SHP77 (cell line): ENCODE data around the gene NYAP1.
A peak's percentile ranks its signal among the peaks of the same experiment; 100 is the strongest.
"Not testable (repeated sequence)": the region's sequence is repeated elsewhere in the genome, so short reads cannot be mapped to it uniquely, and the experiment has no call there.

Experiments used
- DNase-seq, 2 experiments: peaks; one replicate each; lab custom pipeline; 2025; lab: John Stamatoyannopoulos, UW

NYAP1 gene

GRCh38 chr7:100483090-100483721 lies 521 bp upstream of the NYAP1 start:
- peak; percentile 20 to 30 for DNase-seq

GRCh38 chr7:100484673-100485045 lies 932 bp downstream of the NYAP1 start:
- no peak for DNase-seq

- DNase-seq = no peak
Observed at GRCh38 chr7:100485471-100485876, 1.7 kb downstream of the NYAP1 start.

GRCh38 chr7:100486111-100486636 lies 2.4 kb downstream of the NYAP1 start:
- DNase-seq = no peak

- no peak for DNase-seq
Observed at GRCh38 chr7:100486753-100487446, 3.2 kb downstream of the NYAP1 start.

GRCh38 chr7:100488333-100489095 lies 4.8 kb downstream of the NYAP1 start:
- DNase-seq = no peak

GRCh38 chr7:100489121-100489520 lies 5.4 kb downstream of the NYAP1 start:
- no peak for DNase-seq

- peak; percentile 93 to 97 for DNase-seq
Observed at GRCh38 chr7:100489824-100490223, 6.1 kb downstream of the NYAP1 start.

- no peak for DNase-seq
Observed at GRCh38 chr7:100490483-100491191, 6.9 kb downstream of the NYAP1 start.

- DNase-seq = no peak
Observed at GRCh38 chr7:100491192-100491578, 7.5 kb downstream of the NYAP1 start.

GRCh38 chr7:100492738-100493475 lies 9.2 kb downstream of the NYAP1 start:
- DNase-seq = no peak

GRCh38 chr7:100493476-100494264 lies 9.9 kb downstream of the NYAP1 start:
- DNase-seq = no peak

GRCh38 chr7:100496509-100496908 lies 12.8 kb downstream of the NYAP1 start:
- DNase-seq = no peak

GRCh38 chr7:100500743-100501142 lies 17.0 kb downstream of the NYAP1 start:
- not testable (repeated sequence) for DNase-seq

- not testable (repeated sequence) for DNase-seq
Observed at GRCh38 chr7:100504031-100504430, 20.3 kb downstream of the NYAP1 start.

GRCh38 chr7:100504887-100505611 lies 21.3 kb downstream of the NYAP1 start:
- no peak for DNase-seq

GRCh38 chr7:100506356-100506923 lies 22.7 kb downstream of the NYAP1 start:
- no peak for DNase-seq

GRCh38 chr7:100509231-100509630 lies 25.5 kb downstream of the NYAP1 start:
- peak; percentile 59 to 73 for DNase-seq

GRCh38 chr7:100510437-100511239 lies 26.9 kb downstream of the NYAP1 start:
- no peak for DNase-seq
